Measurements from ENCODE around the gene RRP9. TPM values are rescaled to one million over a fixed set of nuclear protein-coding genes. Genes with fewer than 3 reads are reported as not detected.

RRP9 gene
- total and polyA plus RNA-seq, 2 donors from 2014 or later = 17.8 to 18.6 TPM

DNA sequence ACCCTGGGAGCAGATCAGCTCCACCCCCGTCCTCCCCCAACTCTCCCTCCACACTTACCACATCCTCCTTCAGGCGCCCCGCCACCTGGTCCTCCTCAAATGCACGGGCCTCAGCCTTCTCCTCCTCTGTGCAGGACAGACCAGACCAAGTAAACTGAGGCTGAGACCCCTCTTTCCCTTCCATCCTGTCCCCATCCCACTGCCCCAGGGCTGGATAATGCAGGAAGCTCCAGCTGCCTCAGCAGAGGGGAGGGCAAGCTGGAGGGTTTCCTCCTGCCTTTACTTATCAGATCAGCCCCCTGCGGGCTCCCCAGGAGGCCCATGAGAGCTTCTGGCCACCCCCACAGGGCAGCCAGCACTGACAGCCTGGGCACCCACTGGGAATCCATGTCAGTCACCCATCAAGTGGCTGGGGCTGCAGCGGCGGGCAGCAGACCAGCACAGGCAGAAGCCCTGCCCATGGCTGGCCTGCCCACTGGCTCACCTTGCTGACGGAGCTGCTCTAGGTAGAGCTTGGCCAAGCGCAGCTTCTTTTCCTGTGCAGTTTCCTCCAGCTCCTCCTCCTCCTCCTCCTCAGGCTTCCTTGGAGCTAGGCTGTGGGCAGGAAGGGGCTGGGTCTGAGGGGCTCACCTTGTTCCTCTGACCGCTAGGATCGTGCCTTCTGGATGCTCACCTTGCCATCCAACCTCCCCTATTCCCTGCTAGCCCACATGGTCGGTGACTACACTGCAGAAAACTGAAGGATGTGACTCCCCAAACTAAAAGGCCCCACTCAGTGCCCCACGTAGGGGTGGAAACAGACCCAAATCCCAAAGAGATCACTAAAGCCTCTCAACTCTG lies 3.9 kb downstream of the RRP9 start:
- H3K9ac ChIP-seq (ENCODE audit: low read length in 3 of 3) = no peak overlapping the region
- no peak overlapping the region for H3K27ac ChIP-seq (ENCODE audit: low read depth in 2 of 2, low read length in 2 of 2)
- peaks cover 0 to 12% (median 10%) of the 10 kb centered on the region in 3 donors for H3K4me1 ChIP-seq (ENCODE audit: control insufficient read depth in 2 of 3, insufficient read depth in 2 of 3, low read depth in 1 of 3, low read length in 3 of 3)
- no peaks in the 10 kb centered on the region for H3K9me3 ChIP-seq (ENCODE audit: control insufficient read depth in 2 of 3, insufficient read depth in 1 of 3, low read length in 3 of 3)
- no peaks in the 10 kb centered on the region for H3K27me3 ChIP-seq (ENCODE audit: control insufficient read depth, insufficient read depth, low read length)
- FAIRE-seq (no peak), DNase-seq (peak in 1 of 5 donors; percentile 48)
- TF ChIP-seq, protein P1, sequence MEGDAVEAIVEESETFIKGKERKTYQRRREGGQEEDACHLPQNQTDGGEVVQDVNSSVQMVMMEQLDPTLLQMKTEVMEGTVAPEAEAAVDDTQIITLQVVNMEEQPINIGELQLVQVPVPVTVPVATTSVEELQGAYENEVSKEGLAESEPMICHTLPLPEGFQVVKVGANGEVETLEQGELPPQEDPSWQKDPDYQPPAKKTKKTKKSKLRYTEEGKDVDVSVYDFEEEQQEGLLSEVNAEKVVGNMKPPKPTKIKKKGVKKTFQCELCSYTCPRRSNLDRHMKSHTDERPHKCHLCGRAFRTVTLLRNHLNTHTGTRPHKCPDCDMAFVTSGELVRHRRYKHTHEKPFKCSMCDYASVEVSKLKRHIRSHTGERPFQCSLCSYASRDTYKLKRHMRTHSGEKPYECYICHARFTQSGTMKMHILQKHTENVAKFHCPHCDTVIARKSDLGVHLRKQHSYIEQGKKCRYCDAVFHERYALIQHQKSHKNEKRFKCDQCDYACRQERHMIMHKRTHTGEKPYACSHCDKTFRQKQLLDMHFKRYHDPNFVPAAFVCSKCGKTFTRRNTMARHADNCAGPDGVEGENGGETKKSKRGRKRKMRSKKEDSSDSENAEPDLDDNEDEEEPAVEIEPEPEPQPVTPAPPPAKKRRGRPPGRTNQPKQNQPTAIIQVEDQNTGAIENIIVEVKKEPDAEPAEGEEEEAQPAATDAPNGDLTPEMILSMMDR (IDR thresholded peaks at IDR 0.05; ENCODE audit: borderline replicate concordance, extremely low read depth, insufficient read depth) = no peak
- no peak overlapping the region for H3K4me3 ChIP-seq (ENCODE audit: low read length in 3 of 3)
- intact Hi-C loops (cut with DNase I) = no loop called here
- peaks cover 0 to 31% (median 18%) of the 10 kb centered on the region in 3 donors for H3K36me3 ChIP-seq (ENCODE audit: control insufficient read depth in 2 of 3, insufficient read depth in 3 of 3, low read length in 3 of 3)

DNA sequence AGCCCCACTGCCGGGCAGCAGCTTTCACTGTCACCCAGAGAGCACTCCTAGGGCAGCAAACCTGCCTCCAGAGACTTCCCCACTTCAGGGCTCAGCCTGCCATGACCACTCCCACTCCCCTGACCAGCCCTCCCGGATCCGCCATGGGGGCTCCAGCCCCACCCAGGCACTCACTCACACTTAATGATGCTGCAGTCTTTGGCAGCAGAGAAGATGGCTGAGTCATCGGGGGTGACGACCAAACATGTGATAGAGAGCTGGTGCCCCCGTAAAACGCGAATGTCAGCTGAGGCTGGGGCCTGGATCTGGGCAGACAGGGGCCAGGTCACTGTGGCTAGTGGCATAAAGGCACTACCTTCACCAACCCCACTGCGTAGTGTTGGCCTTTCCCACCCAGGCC lies 4.7 kb downstream of the RRP9 start:
- intact Hi-C loops (cut with DNase I) = no loop called here
- FAIRE-seq (no peak), DNase-seq (peak in 1 of 5 donors; percentile 58)
- H3K36me3 ChIP-seq (ENCODE audit: control insufficient read depth in 2 of 3, insufficient read depth in 3 of 3, low read length in 3 of 3) = peaks cover 0 to 31% (median 20%) of the 10 kb centered on the region in 3 donors
- H3K9ac ChIP-seq (ENCODE audit: low read length in 3 of 3) = no peak overlapping the region
- no peak overlapping the region for H3K4me3 ChIP-seq (ENCODE audit: low read length in 3 of 3)
- no peaks in the 10 kb centered on the region for H3K27me3 ChIP-seq (ENCODE audit: control insufficient read depth, insufficient read depth, low read length)
- TF ChIP-seq, protein P1 (IDR thresholded peaks at IDR 0.05; ENCODE audit: borderline replicate concordance, extremely low read depth, insufficient read depth) = no peak
- H3K27ac ChIP-seq (ENCODE audit: low read depth in 2 of 2, low read length in 2 of 2) = no peak overlapping the region
- H3K9me3 ChIP-seq (ENCODE audit: control insufficient read depth in 2 of 3, insufficient read depth in 1 of 3, low read length in 3 of 3) = no peaks in the 10 kb centered on the region
- peaks cover 0 to 7% (median 5%) of the 10 kb centered on the region in 3 donors for H3K4me1 ChIP-seq (ENCODE audit: control insufficient read depth in 2 of 3, insufficient read depth in 2 of 3, low read depth in 1 of 3, low read length in 3 of 3)

DNA sequence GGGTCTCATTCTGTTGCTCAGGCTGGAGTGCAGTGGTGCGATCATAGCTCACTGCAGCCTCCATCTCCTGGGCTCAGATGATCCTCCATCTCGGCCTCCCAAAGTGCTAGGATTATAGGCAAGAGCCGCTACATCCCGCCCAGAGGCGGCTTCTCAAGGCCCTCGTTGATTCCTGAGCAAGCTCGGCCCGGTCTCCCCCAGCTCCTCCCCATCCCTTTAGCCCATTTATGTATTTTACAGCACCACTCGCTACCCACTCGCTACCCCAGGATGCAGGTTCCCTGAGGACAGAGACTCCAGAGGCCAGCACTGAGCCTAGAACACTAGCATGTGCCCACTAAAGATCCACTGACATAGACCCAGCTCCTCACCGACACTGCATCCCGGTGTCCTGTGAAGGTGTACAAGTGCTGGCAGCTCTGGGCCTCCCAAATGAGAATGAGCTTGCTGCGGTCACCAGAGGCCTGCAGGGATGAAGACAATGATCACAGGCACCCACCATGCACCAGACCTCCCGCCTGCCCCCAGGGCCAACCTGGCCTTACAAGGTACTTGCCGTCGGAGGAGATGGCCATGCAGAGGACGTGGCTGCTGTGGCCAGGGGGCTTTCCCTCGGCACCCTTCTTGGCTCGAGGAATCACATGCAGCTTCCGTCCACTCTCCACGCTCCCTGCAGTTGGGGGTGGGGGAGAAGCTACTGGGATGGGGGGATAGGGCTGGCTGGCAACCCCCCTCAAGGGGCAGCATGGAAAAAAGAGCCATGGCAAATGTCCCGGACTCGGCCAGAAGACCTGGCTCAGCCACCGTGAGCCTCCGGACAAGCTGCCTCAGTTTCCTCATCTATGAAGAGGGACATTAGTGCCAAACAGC lies 5.6 kb downstream of the RRP9 start:
- H3K27me3 ChIP-seq (ENCODE audit: control insufficient read depth, insufficient read depth, low read length) = no peaks in the 10 kb centered on the region
- peaks cover 0 to 5% (median 3%) of the 10 kb centered on the region in 3 donors for H3K4me1 ChIP-seq (ENCODE audit: control insufficient read depth in 2 of 3, insufficient read depth in 2 of 3, low read depth in 1 of 3, low read length in 3 of 3)
- H3K27ac ChIP-seq (ENCODE audit: low read depth in 2 of 2, low read length in 2 of 2) = no peak overlapping the region
- H3K36me3 ChIP-seq (ENCODE audit: control insufficient read depth in 2 of 3, insufficient read depth in 3 of 3, low read length in 3 of 3) = peaks cover 0 to 31% (median 20%) of the 10 kb centered on the region in 3 donors
- intact Hi-C loops (cut with DNase I) = no loop called here
- FAIRE-seq (no peak), DNase-seq (peak in 1 of 5 donors; percentile 57)
- H3K4me3 ChIP-seq (ENCODE audit: low read length in 3 of 3) = no peak overlapping the region
- TF ChIP-seq, protein P1 (IDR thresholded peaks at IDR 0.05; ENCODE audit: borderline replicate concordance, extremely low read depth, insufficient read depth) = no peak
- no peak overlapping the region for H3K9ac ChIP-seq (ENCODE audit: low read length in 3 of 3)
- H3K9me3 ChIP-seq (ENCODE audit: control insufficient read depth in 2 of 3, insufficient read depth in 1 of 3, low read length in 3 of 3) = no peaks in the 10 kb centered on the region

Data from kidney (tissue), 14 donors.